Activated T-helper 17 cell treated with anti-CD3 and anti-CD28 coated beads, Interleukin-2, amount 50 U/mL, for 72 hours (primary cell): Measurements from ENCODE around the gene AUTS2. TPM values are rescaled to one million over a fixed set of nuclear protein-coding genes. Genes with fewer than 3 reads are reported as not detected.
"Not testable (repeated sequence)": the region's sequence is repeated elsewhere in the genome, so short reads cannot be mapped to it uniquely, and the experiment has no call there.

Source experiments
- ATAC-seq: fragments of 150-1000 bp; cut with Tn5 transposase; replicated peaks from 2 replicates; pipeline ENCODE4 v1.10.0; 2021; ENCODE audit warnings: mild to moderate bottlenecking, moderate library complexity
- H3K27ac Mint-ChIP-seq: one replicate; pipeline ENCODE4 v1.8.0; 2022; ENCODE audit warnings: mixed read lengths
- H3K27me3 Mint-ChIP-seq: one replicate; pipeline ENCODE4 v1.8.0; 2022; ENCODE audit warnings: mixed read lengths
- H3K36me3 Mint-ChIP-seq: one replicate; pipeline ENCODE4 v1.8.0; 2022; ENCODE audit warnings: low read depth, mild to moderate bottlenecking, mixed read lengths
- H3K4me1 Mint-ChIP-seq: one replicate; pipeline ENCODE4 v1.8.0; 2022; ENCODE audit warnings: mixed read lengths
- H3K4me3 Mint-ChIP-seq: one replicate; pipeline ENCODE4 v1.8.0; 2022; ENCODE audit warnings: mild to moderate bottlenecking, mixed read lengths
- H3K9me3 Mint-ChIP-seq: one replicate; pipeline ENCODE4 v1.8.0; 2022; ENCODE audit warnings: mixed read lengths
- total RNA-seq, 2 donors: library from RNA; stranded (reverse); gene quantifications; one replicate each; pipeline ENCODE4 v1.2.3, GENCODE V29; 2022

The AUTS2 gene
- total RNA-seq, 2 donors from 2014 or later: 20.1 to 39.9 TPM

GRCh38 chr7:70646536-70647248 lies 1048.4 kb downstream of the AUTS2 start:
- no peak for ATAC-seq
- Mint-ChIP-seq H3K9me3 (peaks cover 4% of the 10 kb centered on the region), H3K27me3 (no peaks in the 10 kb centered on the region), H3K4me3 (no peak overlapping the region), H3K36me3 (no peaks in the 10 kb centered on the region), H3K4me1 (peaks cover 3% of the 10 kb centered on the region), H3K27ac (no peak overlapping the region)

- peak overlapping the region; percentile 76 for H3K27ac Mint-ChIP-seq
- peaks cover 3% of the 10 kb centered on the region for H3K4me1 Mint-ChIP-seq
Observed at GRCh38 chr7:70647801-70648498, 1049.7 kb downstream of the AUTS2 start.

DNA sequence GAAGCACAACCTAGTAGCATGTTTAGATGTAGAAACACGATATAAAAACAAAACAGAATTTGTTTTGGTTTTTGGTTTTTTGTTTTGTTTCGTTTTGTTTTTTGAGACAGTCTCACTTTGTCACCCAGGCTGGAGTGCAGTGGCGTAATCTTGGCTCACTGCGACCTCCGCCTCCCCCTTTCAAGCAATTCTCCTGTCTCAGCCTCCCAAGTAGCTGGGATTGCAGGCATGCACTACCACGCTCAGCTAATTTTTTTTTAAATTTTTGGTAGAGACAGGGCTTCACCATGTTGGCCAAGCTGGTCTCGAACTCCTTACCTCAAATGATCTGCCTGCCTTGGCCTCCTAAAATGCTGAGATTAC lies 1050.2 kb downstream of the AUTS2 start:
- ATAC-seq, H3K4me1 Mint-ChIP-seq, H3K27me3 Mint-ChIP-seq, H3K9me3 Mint-ChIP-seq, H3K36me3 Mint-ChIP-seq: not testable (repeated sequence)
- H3K4me3 Mint-ChIP-seq: peak overlapping the region; percentile 19
- H3K27ac Mint-ChIP-seq: peak overlapping the region; percentile 76

More at GRCh38 chr7:70647801-70648498, 1049.7 kb downstream of the AUTS2 start:
- no peaks in the 10 kb centered on the region for H3K27me3 Mint-ChIP-seq
- H3K9me3 Mint-ChIP-seq: no peaks in the 10 kb centered on the region
- no peaks in the 10 kb centered on the region for H3K36me3 Mint-ChIP-seq
- ATAC-seq: peak; percentile 95
- peak overlapping the region; percentile 19 for H3K4me3 Mint-ChIP-seq

DNA sequence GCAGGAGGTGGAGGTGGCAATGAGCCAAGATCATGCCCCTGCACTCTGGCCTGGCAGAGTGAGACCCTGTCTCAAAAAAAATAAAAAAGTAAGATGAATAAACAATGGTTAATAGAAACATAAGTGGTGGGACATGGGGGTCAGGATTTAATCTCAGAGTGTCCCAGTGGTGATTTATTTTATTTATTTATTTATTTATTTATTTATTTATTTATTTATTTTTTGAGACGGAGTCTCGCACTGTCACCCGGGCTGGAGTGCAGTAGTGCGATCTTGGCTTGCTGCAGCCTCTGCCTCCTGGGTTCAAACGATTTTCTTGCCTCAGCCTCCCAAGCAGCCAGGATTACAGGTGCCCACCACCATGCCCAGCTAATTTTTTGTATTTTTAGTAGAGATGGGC lies 1051.0 kb downstream of the AUTS2 start:
- no peak overlapping the region for H3K27ac Mint-ChIP-seq

GRCh38 chr7:70654146-70654545 lies 1055.9 kb downstream of the AUTS2 start:
- Mint-ChIP-seq H3K9me3 (no peaks in the 10 kb centered on the region), H3K36me3 (no peaks in the 10 kb centered on the region), H3K4me1 (no peaks in the 10 kb centered on the region), H3K27me3 (no peaks in the 10 kb centered on the region), H3K4me3 (no peak overlapping the region), H3K27ac (no peak overlapping the region)
- no peak for ATAC-seq

More for the DNA sequence above, 1051.0 kb downstream of the AUTS2 start:
- no peak for ATAC-seq
- Mint-ChIP-seq H3K4me1 (peaks cover 3% of the 10 kb centered on the region), H3K27me3 (no peaks in the 10 kb centered on the region), H3K4me3 (no peak overlapping the region), H3K9me3 (no peaks in the 10 kb centered on the region), H3K36me3 (no peaks in the 10 kb centered on the region)

DNA sequence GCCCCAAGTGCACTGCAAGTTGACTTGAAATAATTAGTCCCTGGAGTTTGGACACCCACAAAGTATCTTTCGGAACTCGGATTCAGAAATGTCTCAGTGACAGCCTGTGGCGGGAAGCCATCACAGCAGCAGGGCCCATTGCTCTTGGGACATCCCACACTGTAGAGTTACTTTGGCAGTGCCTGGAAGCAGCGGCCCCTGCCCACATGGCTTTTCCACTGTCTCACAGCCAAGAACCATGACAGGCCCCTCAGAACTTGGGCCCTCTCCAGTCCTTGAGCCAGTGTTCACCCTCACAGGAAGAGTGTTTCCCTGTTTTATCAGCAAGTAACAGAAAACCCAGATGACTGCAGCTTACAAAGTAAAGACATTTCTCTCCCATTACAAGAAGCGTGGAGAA lies 1056.7 kb downstream of the AUTS2 start:
- H3K27me3 Mint-ChIP-seq: no peaks in the 10 kb centered on the region
- peaks cover 3% of the 10 kb centered on the region for H3K9me3 Mint-ChIP-seq

DNA sequence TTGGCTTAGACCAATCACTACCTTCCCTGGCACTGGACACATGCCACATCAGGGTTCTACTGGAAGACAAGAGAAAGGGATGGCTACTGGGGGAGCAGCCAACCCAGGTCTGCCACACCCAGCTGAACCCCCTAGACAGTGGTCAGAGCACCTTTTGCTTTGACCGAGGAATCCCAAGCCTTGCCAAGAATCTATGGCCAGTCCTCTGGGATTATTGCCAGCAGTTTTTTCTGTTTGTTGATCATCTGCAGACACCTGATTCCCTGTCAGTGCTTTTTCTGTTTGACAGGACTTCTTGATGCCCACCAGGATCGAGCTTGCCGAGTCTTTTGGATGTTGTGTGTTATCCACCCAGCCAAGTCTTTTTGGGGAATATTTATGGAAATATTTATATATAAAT lies 1057.4 kb downstream of the AUTS2 start:
- H3K9me3 Mint-ChIP-seq: peaks cover 3% of the 10 kb centered on the region
- H3K4me3 Mint-ChIP-seq: no peak overlapping the region
- no peaks in the 10 kb centered on the region for H3K27me3 Mint-ChIP-seq
- no peak for ATAC-seq
- no peaks in the 10 kb centered on the region for H3K36me3 Mint-ChIP-seq
- peaks cover 9% of the 10 kb centered on the region for H3K4me1 Mint-ChIP-seq
- no peak overlapping the region for H3K27ac Mint-ChIP-seq

More for the DNA sequence above, 1056.7 kb downstream of the AUTS2 start:
- H3K36me3 Mint-ChIP-seq: no peaks in the 10 kb centered on the region
- no peak overlapping the region for H3K4me3 Mint-ChIP-seq
- ATAC-seq: no peak
- H3K4me1 Mint-ChIP-seq: peaks cover 6% of the 10 kb centered on the region
- H3K27ac Mint-ChIP-seq: no peak overlapping the region

DNA sequence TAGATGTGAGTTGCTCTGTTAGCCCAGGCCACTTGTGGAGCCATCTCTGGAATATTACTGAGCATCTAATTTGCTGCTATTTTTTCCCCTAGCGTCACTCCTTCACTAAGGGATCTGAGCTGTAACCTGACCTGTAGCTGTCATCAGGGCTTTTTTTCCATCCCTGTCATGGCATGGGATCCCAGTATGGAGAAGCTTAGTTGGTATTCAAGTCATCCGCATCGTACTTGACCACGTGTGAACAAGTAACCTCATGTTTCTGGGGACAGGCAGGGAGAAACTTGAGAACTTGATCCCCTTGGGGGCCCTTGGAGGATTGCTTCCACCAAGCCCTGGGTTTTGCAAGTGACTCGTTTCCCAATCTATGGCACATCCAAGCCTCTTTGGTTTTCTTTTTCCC lies 1059.3 kb downstream of the AUTS2 start:
- no peak for ATAC-seq
- H3K4me3 Mint-ChIP-seq: no peak overlapping the region
- no peaks in the 10 kb centered on the region for H3K36me3 Mint-ChIP-seq
- H3K27ac Mint-ChIP-seq: no peak overlapping the region
- peaks cover 9% of the 10 kb centered on the region for H3K4me1 Mint-ChIP-seq
- H3K9me3 Mint-ChIP-seq: peaks cover 3% of the 10 kb centered on the region
- H3K27me3 Mint-ChIP-seq: no peaks in the 10 kb centered on the region

- Mint-ChIP-seq H3K4me1 (peaks cover 9% of the 10 kb centered on the region), H3K36me3 (no peaks in the 10 kb centered on the region), H3K4me3 (no peak overlapping the region), H3K27ac (no peak overlapping the region), H3K9me3 (peaks cover 3% of the 10 kb centered on the region), H3K27me3 (no peaks in the 10 kb centered on the region)
- no peak for ATAC-seq
Observed at GRCh38 chr7:70657989-70658632, 1059.8 kb downstream of the AUTS2 start.

DNA sequence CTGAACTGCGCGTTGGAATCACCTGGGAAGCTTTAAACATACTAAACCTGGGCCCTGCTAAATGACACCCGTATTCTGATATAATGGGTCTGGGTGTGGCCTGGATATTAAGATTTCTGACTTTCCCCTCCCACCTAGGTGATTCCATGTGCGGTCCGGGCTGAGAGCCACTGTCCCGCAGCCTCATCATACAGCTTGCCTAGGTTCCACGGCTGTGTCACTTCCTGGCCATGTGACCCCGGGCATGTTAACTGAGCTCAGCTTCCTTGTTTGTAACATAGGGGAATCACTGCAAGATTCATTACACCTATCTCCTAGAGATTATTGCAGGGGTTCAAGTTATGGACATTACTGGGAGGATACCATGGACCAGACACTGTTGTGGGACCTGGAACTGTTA lies 1061.0 kb downstream of the AUTS2 start:
- ATAC-seq: peak; percentile 77
- peaks cover 3% of the 10 kb centered on the region for H3K9me3 Mint-ChIP-seq
- peak overlapping the region; percentile 31 for H3K4me3 Mint-ChIP-seq
- H3K4me1 Mint-ChIP-seq: peaks cover 9% of the 10 kb centered on the region
- H3K27ac Mint-ChIP-seq: no peak overlapping the region
- H3K27me3 Mint-ChIP-seq: no peaks in the 10 kb centered on the region
- no peaks in the 10 kb centered on the region for H3K36me3 Mint-ChIP-seq

- H3K36me3 Mint-ChIP-seq: no peaks in the 10 kb centered on the region
- H3K4me1 Mint-ChIP-seq: peaks cover 9% of the 10 kb centered on the region
- H3K9me3 Mint-ChIP-seq: peaks cover 3% of the 10 kb centered on the region
- no peaks in the 10 kb centered on the region for H3K27me3 Mint-ChIP-seq
- H3K4me3 Mint-ChIP-seq: no peak overlapping the region
- H3K27ac Mint-ChIP-seq: no peak overlapping the region
- ATAC-seq: peak; percentile 56
Observed at GRCh38 chr7:70660154-70660818, 1062.0 kb downstream of the AUTS2 start.

- Mint-ChIP-seq H3K36me3 (no peaks in the 10 kb centered on the region), H3K27me3 (no peaks in the 10 kb centered on the region), H3K9me3 (peaks cover 3% of the 10 kb centered on the region), H3K27ac (no peak overlapping the region), H3K4me1 (peaks cover 9% of the 10 kb centered on the region), H3K4me3 (no peak overlapping the region)
- ATAC-seq: no peak
Observed at GRCh38 chr7:70660819-70661191, 1062.5 kb downstream of the AUTS2 start.

DNA sequence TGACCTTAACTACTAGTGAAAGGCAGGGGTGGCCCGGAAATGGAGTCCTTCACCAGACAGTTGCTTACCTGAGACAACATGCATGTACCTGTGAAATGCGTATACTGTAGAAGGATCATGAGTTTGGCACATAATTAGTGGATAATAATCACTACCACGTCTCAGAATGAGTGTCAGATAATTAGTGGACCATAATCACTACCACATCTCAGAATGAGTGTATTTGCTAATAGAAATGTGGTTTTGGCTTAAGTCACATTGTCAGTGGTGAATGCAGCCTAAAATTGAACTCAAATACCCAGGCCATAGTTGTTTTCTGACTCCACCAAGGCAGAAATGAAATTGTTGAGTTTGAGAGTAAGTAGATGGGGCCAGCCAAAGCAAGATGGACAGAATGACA lies 1065.4 kb downstream of the AUTS2 start:
- Mint-ChIP-seq H3K4me1 (peaks cover 9% of the 10 kb centered on the region), H3K36me3 (no peaks in the 10 kb centered on the region), H3K27ac (no peak overlapping the region), H3K4me3 (no peak overlapping the region), H3K27me3 (no peaks in the 10 kb centered on the region), H3K9me3 (peaks cover 3% of the 10 kb centered on the region)
- ATAC-seq: no peak

GRCh38 chr7:70665997-70666396 lies 1067.7 kb downstream of the AUTS2 start:
- Mint-ChIP-seq H3K9me3 (no peaks in the 10 kb centered on the region), H3K4me3 (no peak overlapping the region), H3K36me3 (no peaks in the 10 kb centered on the region), H3K4me1 (peaks cover 4% of the 10 kb centered on the region), H3K27me3 (no peaks in the 10 kb centered on the region), H3K27ac (no peak overlapping the region)
- ATAC-seq: no peak
